Stimulated activated naive CD8-positive, alpha-beta T cell treated with anti-CD3 and anti-CD28 coated beads, Interleukin-15, Interleukin-2, amounts not matched to agents 100 ng/mL and 50 ng/mL, for 24 hours (primary cell): ENCODE measurements around the gene EEF2K.
A peak's percentile ranks its signal among the peaks of the same experiment; 100 is the strongest.
"Not testable (repeated sequence)": the region's sequence is repeated elsewhere in the genome, so short reads cannot be mapped to it uniquely, and the experiment has no call there.

ENCODE experiments used
- H3K27ac Mint-ChIP-seq: one replicate; pipeline ENCODE4 v1.8.0; 2021; ENCODE audit warnings: mild to moderate bottlenecking, mixed read lengths
- H3K27me3 Mint-ChIP-seq: one replicate; pipeline ENCODE4 v1.8.0; 2021; ENCODE audit warnings: mixed read lengths
- H3K36me3 Mint-ChIP-seq: one replicate; pipeline ENCODE4 v1.8.0; 2021; ENCODE audit warnings: low read depth, mixed read lengths
- H3K4me1 Mint-ChIP-seq: one replicate; pipeline ENCODE4 v1.8.0; 2021; ENCODE audit warnings: low read depth, mixed read lengths
- H3K4me3 Mint-ChIP-seq: one replicate; pipeline ENCODE4 v1.8.0; 2021; ENCODE audit warnings: mild to moderate bottlenecking, mixed read lengths
- H3K9me3 Mint-ChIP-seq: one replicate; pipeline ENCODE4 v1.8.0; 2021; ENCODE audit warnings: mixed read lengths

The EEF2K gene

DNA sequence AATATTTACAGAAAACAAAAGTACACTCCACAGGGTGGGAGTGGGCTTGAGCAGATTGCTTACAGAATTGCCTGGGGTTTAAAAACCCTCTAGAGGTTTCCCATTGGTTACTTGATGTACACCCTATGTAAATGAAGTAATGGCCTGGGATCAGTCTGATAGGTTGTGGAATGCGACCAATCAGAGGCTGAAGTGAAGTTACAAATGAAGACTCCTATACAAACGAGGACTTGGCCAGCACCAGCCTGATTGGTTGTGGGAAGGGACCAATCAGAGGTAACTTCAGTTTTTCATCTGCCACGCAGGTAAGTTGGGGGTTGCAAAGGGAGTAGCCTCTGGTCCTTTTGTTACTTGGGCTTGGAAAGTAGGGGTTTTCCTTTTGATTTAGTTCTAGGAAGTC is 8.8 kb downstream of the EEF2K start:
- H3K27me3 Mint-ChIP-seq, result no peaks in the 10 kb centered on the region
- H3K27ac Mint-ChIP-seq, result no peak overlapping the region
- H3K9me3 Mint-ChIP-seq, result no peaks in the 10 kb centered on the region
- H3K36me3 Mint-ChIP-seq, result peaks cover 32% of the 10 kb centered on the region
- H3K4me1 Mint-ChIP-seq, result peaks cover 45% of the 10 kb centered on the region
- H3K4me3 Mint-ChIP-seq, result no peak overlapping the region

- H3K36me3 Mint-ChIP-seq, result peaks cover 23% of the 10 kb centered on the region
- H3K27me3 Mint-ChIP-seq, result no peaks in the 10 kb centered on the region
- H3K27ac Mint-ChIP-seq, result no peak overlapping the region
- no peak overlapping the region for H3K4me3 Mint-ChIP-seq
- peaks cover 36% of the 10 kb centered on the region for H3K4me1 Mint-ChIP-seq
- no peaks in the 10 kb centered on the region for H3K9me3 Mint-ChIP-seq
These were observed 10.2 kb downstream of the EEF2K start for GRCh38 chr16:22216191-22216831.

- H3K4me3 Mint-ChIP-seq, H3K27ac Mint-ChIP-seq, H3K27me3 Mint-ChIP-seq, H3K9me3 Mint-ChIP-seq: not testable (repeated sequence)
- Mint-ChIP-seq H3K36me3 (peaks cover 23% of the 10 kb centered on the region), H3K4me1 (peaks cover 35% of the 10 kb centered on the region)
These were observed 10.8 kb downstream of the EEF2K start for GRCh38 chr16:22216832-22217225.

DNA sequence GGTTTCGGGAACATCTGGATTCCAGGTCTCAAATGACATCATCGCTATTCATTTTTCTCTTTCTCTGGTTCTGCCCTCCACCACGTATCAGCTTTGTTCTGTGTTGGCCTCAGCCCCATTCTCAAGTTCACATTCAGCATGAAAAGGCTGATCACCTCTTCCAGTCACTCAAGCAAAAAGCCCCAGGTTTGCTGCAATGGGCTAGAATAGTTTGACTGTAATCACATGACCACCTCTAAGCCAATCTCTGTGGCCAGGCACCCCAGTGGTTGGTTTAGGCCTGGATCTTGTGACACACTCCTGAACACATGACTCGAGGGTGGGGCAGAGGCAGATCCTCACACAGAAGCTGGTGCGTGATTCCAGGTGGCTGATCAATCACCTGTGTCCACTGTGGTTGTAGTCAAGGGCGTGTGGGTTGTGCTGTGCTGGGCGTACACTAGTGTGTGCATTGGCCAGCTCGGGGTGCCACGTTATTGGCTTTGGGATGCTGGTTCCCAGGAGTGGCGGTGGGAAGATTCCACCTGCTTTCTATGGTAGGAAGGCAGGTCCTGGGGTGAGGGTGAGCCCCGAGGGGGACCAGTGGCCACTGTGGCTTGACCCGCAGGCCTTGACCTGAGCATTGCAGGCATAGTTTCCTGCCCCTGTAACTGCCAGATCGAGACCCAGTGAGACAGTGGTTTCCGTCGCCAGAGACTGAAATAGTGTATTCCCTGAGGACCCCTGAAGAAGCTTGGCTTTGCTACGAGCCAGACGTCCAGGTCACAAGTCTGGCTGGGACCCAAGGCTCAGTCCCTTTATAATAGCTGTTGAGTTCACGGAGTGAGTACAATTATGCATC is 12.0 kb downstream of the EEF2K start:
- H3K9me3 Mint-ChIP-seq, result no peaks in the 10 kb centered on the region
- no peaks in the 10 kb centered on the region for H3K27me3 Mint-ChIP-seq
- H3K36me3 Mint-ChIP-seq, result peaks cover 18% of the 10 kb centered on the region
- H3K4me3 Mint-ChIP-seq, result no peak overlapping the region
- H3K27ac Mint-ChIP-seq, result peak overlapping the region; percentile 40
- peaks cover 35% of the 10 kb centered on the region for H3K4me1 Mint-ChIP-seq

- Mint-ChIP-seq H3K4me3 (no peak overlapping the region), H3K36me3 (peaks cover 8% of the 10 kb centered on the region), H3K4me1 (peaks cover 26% of the 10 kb centered on the region), H3K27ac (no peak overlapping the region), H3K27me3 (no peaks in the 10 kb centered on the region), H3K9me3 (no peaks in the 10 kb centered on the region)
These were observed 13.5 kb downstream of the EEF2K start for GRCh38 chr16:22219389-22220068.

DNA sequence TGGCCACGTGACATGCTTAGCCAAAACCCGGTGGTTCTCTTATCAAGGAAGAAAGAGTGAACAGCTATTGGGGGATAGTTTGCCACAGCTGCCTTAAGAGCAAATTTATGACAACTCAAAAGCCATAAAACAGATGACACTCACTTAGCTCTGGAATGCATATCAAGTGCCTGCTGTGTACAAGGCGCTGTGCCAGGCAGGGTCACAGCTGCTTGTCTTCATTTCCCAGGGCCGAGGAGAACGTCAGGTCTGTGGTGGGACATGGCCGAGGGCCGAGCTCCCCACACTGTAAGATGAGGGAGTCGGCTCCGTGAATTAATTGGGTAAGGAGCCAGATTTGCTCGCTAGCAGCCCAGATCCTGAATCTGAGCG is 14.0 kb downstream of the EEF2K start:
- H3K4me3 Mint-ChIP-seq, result no peak overlapping the region
- H3K27ac Mint-ChIP-seq, result no peak overlapping the region
- peaks cover 21% of the 10 kb centered on the region for H3K4me1 Mint-ChIP-seq
- H3K27me3 Mint-ChIP-seq, result no peaks in the 10 kb centered on the region
- H3K36me3 Mint-ChIP-seq, result peaks cover 12% of the 10 kb centered on the region
- no peaks in the 10 kb centered on the region for H3K9me3 Mint-ChIP-seq

DNA sequence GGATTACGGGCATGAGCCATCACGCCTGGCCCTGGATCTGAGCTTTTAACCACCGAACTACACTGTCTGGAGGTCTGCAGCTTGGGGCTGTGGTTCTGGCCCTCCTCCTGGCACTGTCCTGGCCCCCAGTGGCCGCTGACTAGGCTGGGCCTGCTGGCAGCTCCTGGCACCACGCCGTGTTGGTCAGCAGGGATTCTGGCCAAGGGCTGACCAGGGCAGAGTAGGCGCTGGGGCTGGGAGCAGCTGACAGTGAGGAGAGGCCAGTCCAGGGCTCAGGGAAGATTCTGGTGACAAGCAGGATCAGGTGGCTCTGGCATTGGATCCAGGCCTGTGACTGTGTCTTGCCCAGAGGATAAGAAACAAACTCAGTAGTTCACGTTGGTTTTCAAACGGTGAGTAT is 14.6 kb downstream of the EEF2K start:
- Mint-ChIP-seq H3K9me3 (no peaks in the 10 kb centered on the region), H3K4me1 (peaks cover 18% of the 10 kb centered on the region), H3K27me3 (no peaks in the 10 kb centered on the region), H3K4me3 (no peak overlapping the region), H3K36me3 (peaks cover 12% of the 10 kb centered on the region), H3K27ac (peak overlapping the region; percentile 74)

- Mint-ChIP-seq H3K4me1 (peaks cover 13% of the 10 kb centered on the region), H3K27ac (no peak overlapping the region), H3K9me3 (no peaks in the 10 kb centered on the region), H3K36me3 (peaks cover 8% of the 10 kb centered on the region), H3K4me3 (no peak overlapping the region), H3K27me3 (no peaks in the 10 kb centered on the region)
These were observed 15.9 kb downstream of the EEF2K start for GRCh38 chr16:22222006-22222405.

- Mint-ChIP-seq H3K4me1 (peaks cover 8% of the 10 kb centered on the region), H3K36me3 (peaks cover 8% of the 10 kb centered on the region), H3K4me3 (no peak overlapping the region), H3K9me3 (no peaks in the 10 kb centered on the region), H3K27me3 (no peaks in the 10 kb centered on the region), H3K27ac (no peak overlapping the region)
These were observed 16.9 kb downstream of the EEF2K start for GRCh38 chr16:22222998-22223397.

DNA sequence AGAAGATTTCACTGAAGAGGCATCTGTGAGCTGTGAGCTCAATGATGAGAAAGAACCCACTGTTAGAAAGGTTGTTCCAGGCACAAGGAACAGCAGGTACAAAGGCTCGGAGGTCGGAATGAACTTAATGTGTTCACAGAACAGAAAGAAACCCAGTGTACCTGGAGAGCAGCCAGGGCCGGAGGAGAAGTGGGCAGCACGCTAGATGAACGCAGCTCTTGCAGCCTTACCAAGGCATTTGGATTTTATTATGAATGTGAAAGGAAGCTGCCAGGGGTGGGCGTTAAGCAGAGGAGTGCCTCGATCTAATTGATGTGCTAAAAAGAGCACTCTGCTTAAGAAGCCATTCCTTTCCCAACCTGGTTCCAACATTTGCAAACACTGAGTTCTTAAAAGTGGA is 19.0 kb downstream of the EEF2K start:
- H3K4me3 Mint-ChIP-seq, result no peak overlapping the region
- H3K36me3 Mint-ChIP-seq, result peaks cover 14% of the 10 kb centered on the region
- no peaks in the 10 kb centered on the region for H3K27me3 Mint-ChIP-seq
- no peak overlapping the region for H3K27ac Mint-ChIP-seq
- H3K4me1 Mint-ChIP-seq, result peaks cover 6% of the 10 kb centered on the region
- H3K9me3 Mint-ChIP-seq, result no peaks in the 10 kb centered on the region

- Mint-ChIP-seq H3K27ac (no peak overlapping the region), H3K27me3 (no peaks in the 10 kb centered on the region), H3K9me3 (no peaks in the 10 kb centered on the region), H3K36me3 (peaks cover 41% of the 10 kb centered on the region), H3K4me3 (no peak overlapping the region), H3K4me1 (peaks cover 14% of the 10 kb centered on the region)
These were observed 23.8 kb downstream of the EEF2K start for GRCh38 chr16:22229889-22230288.

GRCh38 chr16:22232277-22233036 is 26.4 kb downstream of the EEF2K start:
- no peak overlapping the region for H3K4me3 Mint-ChIP-seq
- H3K9me3 Mint-ChIP-seq, result no peaks in the 10 kb centered on the region
- no peaks in the 10 kb centered on the region for H3K27me3 Mint-ChIP-seq
- H3K4me1 Mint-ChIP-seq, result peaks cover 14% of the 10 kb centered on the region
- H3K36me3 Mint-ChIP-seq, result peaks cover 45% of the 10 kb centered on the region
- H3K27ac Mint-ChIP-seq, result peak overlapping the region; percentile 63

DNA sequence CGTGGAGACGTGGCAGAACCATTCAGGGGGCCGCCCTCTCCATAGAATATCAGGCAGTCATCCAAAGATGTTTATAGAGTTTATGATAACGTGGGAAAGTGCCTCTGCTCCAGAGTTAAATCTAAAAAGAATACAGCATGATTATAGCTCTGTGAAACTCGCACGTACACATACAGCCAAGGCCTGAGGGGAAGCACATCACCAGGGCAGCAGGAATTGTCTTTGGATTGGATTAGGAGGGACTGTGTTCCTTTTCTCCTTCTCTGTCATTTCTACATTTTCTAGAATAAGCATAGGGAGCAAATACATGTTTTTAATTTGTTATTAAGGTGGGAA is 26.9 kb downstream of the EEF2K start:
- Mint-ChIP-seq H3K27me3 (no peaks in the 10 kb centered on the region), H3K27ac (no peak overlapping the region), H3K4me3 (no peak overlapping the region), H3K9me3 (no peaks in the 10 kb centered on the region), H3K36me3 (peaks cover 50% of the 10 kb centered on the region), H3K4me1 (peaks cover 14% of the 10 kb centered on the region)

- Mint-ChIP-seq H3K4me3 (no peak overlapping the region), H3K9me3 (no peaks in the 10 kb centered on the region), H3K36me3 (peaks cover 47% of the 10 kb centered on the region), H3K27me3 (no peaks in the 10 kb centered on the region), H3K27ac (no peak overlapping the region), H3K4me1 (peaks cover 42% of the 10 kb centered on the region)
These were observed 30.0 kb downstream of the EEF2K start for GRCh38 chr16:22235839-22236745.
